PC-3 (cell line): ENCODE measurements around the gene CYP27A1. TPM values are rescaled to one million over a fixed set of nuclear protein-coding genes. Genes with fewer than 3 reads are reported as not detected.

Experiments
- ATAC-seq: fragments of 200-7000 bp; cut with Tn5 transposase; 2 replicates; pipeline ENCODE4 v1.9.1; 2020; ENCODE audit warnings: mild to moderate bottlenecking, moderate library complexity
- BruUV-seq: library from RNA; stranded (reverse); fragments of 400-500 nt; replicated peaks from 2 replicates; lab custom pipeline; 2021; lab: Mats Ljungman, UMichigan
- CTCF ChIA-PET: fragments of 300-600 bp; sonication (Branson Sonifier 250); formaldehyde crosslinking; loops from one replicate; lab custom pipeline; 2022; ENCODE audit warnings: antibody characterized with exemption; lab: Charles Lee
- POLR2A ChIA-PET: fragments of 300-600 bp; sonication (Branson Sonifier 250); formaldehyde crosslinking; loops from one replicate; lab custom pipeline; 2022; ENCODE audit warnings: antibody characterized with exemption; ENCODE audit not compliant: unreplicated experiment; lab: Charles Lee
- DNase-seq: peaks from one replicate; pipeline ENCODE4 v3.0.0-alpha.2; 2015
- H2AFZ ChIP-seq: fragments of 300-600 bp; sonication (generic); 2 replicates; pipeline ENCODE4 v1.6.0; 2016; ENCODE audit warnings: antibody characterized with exemption, low read length
- H3F3A ChIP-seq: fragments of 300-600 bp; sonication (generic); one replicate; pipeline ENCODE4 v1.6.0; 2017; ENCODE audit warnings: antibody characterized with exemption, low read length, control low read depth, mild to moderate bottlenecking; ENCODE audit not compliant: unreplicated experiment
- H3K27ac ChIP-seq: fragments of 300-600 bp; sonication (generic); 2 replicates; pipeline ENCODE4 v1.5.1; 2016; ENCODE audit warnings: mild to moderate bottlenecking, low read length
- H3K27me3 ChIP-seq: fragments of 300-600 bp; sonication (generic); 2 replicates; pipeline ENCODE4 v1.6.1; 2016; ENCODE audit warnings: low read length, mixed read lengths
- H3K36me3 ChIP-seq: fragments of 300-600 bp; sonication (generic); 2 replicates; pipeline ENCODE4 v1.6.1; 2016; ENCODE audit warnings: low read depth, mixed run types, low read length, mixed read lengths
- H3K4me1 ChIP-seq: fragments of 300-600 bp; sonication (generic); 2 replicates; pipeline ENCODE4 v1.5.1; 2016; ENCODE audit warnings: low read length; ENCODE audit not compliant: insufficient read depth
- H3K4me2 ChIP-seq: fragments of 300-600 bp; sonication (generic); 2 replicates; pipeline ENCODE4 v1.6.0; 2016; ENCODE audit warnings: low read length
- H3K4me3 ChIP-seq: fragments of 300-600 bp; sonication (generic); 2 replicates; pipeline ENCODE4 v1.5.1; 2016; ENCODE audit warnings: mild to moderate bottlenecking, low read length, mixed read lengths
- H3K79me2 ChIP-seq: fragments of 300-600 bp; sonication (generic); 2 replicates; pipeline ENCODE4 v1.6.1; 2017; ENCODE audit warnings: low read length, mixed read lengths
- H3K9ac ChIP-seq: fragments of 300-600 bp; sonication (generic); 2 replicates; pipeline ENCODE4 v1.6.0; 2016; ENCODE audit warnings: mild to moderate bottlenecking, low read length
- H3K9me2 ChIP-seq: fragments of 300-600 bp; sonication (generic); replicated peaks from 2 replicates; pipeline ENCODE4 v1.6.1; 2016; ENCODE audit warnings: mixed run types, low read length, mixed read lengths
- H3K9me3 ChIP-seq: fragments of 300-600 bp; sonication (generic); 2 replicates; pipeline ENCODE4 v1.6.1; 2016; ENCODE audit warnings: low read length, mixed read lengths
- H4K20me1 ChIP-seq: fragments of 300-600 bp; sonication (generic); 2 replicates; pipeline ENCODE4 v1.6.1; 2016; ENCODE audit warnings: low read length, mixed read lengths
- CTCF ChIP-seq: fragments of 300-600 bp; sonication (generic); conservative IDR thresholded peaks from 2 replicates; pipeline ENCODE4 v1.5.1; 2017; ENCODE audit warnings: antibody characterized with exemption, low read depth, mild to moderate bottlenecking, low read length
- EZH2 ChIP-seq: fragments of 300-600 bp; sonication (generic); IDR thresholded peaks from one replicate; pipeline ENCODE4 v1.6.1; 2017; ENCODE audit warnings: antibody characterized with exemption, mild to moderate bottlenecking, low read length; ENCODE audit not compliant: unreplicated experiment
- EZH2phosphoT487 ChIP-seq: fragments of 300-600 bp; sonication (generic); IDR thresholded peaks from 2 replicates; pipeline ENCODE4 v1.6.1; 2018; ENCODE audit warnings: mild to moderate bottlenecking, antibody characterized with exemption, low read length, borderline replicate concordance
- intact Hi-C: fragments of 100-400 bp; cut with micrococcal nuclease; formaldehyde crosslinking; loops from 2 replicates; pipeline ENCODE4 v1.9.0; 2023
- total RNA-seq: library from RNA; depleted of rRNA; stranded (reverse); fragments of >200 nt; gene quantifications from 2 replicates; pipeline ENCODE4 v1.2.3, GENCODE V29; 2014

Gene CYP27A1
- total RNA-seq, 1 experiment from 2014 or later = 6.0 TPM

DNA sequence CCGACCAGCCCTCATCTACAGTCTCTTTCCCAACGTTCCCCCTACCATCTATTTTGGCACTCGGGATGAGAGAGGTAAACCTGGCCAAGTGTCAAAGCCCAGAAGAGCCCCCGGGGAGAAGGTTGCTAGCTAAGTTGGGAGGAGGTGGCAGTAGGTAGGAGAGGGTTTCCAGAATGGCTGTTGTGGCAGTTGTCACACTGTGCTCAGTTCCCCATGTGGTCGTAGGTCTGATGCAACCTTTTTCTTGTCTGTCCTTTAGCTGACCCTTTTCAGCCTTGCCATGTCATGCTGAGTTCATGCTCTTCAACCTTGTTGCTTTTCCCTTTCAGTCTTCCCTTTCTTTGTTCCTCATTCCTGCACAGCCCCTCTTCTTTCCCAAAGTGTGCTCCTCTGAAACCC, 36.8 kb upstream of the CYP27A1 start:
- no peaks in the 10 kb centered on the region for H4K20me1 ChIP-seq
- BruUV-seq = no TSS peak
- H3K79me2 ChIP-seq = no peaks in the 10 kb centered on the region
- TF ChIP-seq EZH2phosphoT487 = no peak
- TF ChIP-seq CTCF = no peak
- TF ChIP-seq EZH2 = no peak
- H3K27ac ChIP-seq = 0 out of 2 replicates have a peak overlapping the region, but pooled peaks have one; percentile 8
- CTCF ChIA-PET = no interaction called here
- H3K4me2 ChIP-seq = no peak overlapping the region
- peaks cover 54% of the 10 kb centered on the region; the same call in 1 of the 2 replicates for H3K36me3 ChIP-seq
- H3K27me3 ChIP-seq = no peaks in the 10 kb centered on the region
- no peak overlapping the region for H3K9ac ChIP-seq
- no peak for ATAC-seq
- H3F3A ChIP-seq = no peaks in the 10 kb centered on the region
- H3K9me3 ChIP-seq = no peaks in the 10 kb centered on the region
- intact Hi-C loops = no loop called here
- POLR2A ChIA-PET = no interaction called here
- no peak for DNase-seq
- no peaks in the 10 kb centered on the region for H3K4me1 ChIP-seq
- no peak overlapping the region for H3K4me3 ChIP-seq
- no peaks in the 10 kb centered on the region for H3K9me2 ChIP-seq
- no peak overlapping the region for H2AFZ ChIP-seq

DNA sequence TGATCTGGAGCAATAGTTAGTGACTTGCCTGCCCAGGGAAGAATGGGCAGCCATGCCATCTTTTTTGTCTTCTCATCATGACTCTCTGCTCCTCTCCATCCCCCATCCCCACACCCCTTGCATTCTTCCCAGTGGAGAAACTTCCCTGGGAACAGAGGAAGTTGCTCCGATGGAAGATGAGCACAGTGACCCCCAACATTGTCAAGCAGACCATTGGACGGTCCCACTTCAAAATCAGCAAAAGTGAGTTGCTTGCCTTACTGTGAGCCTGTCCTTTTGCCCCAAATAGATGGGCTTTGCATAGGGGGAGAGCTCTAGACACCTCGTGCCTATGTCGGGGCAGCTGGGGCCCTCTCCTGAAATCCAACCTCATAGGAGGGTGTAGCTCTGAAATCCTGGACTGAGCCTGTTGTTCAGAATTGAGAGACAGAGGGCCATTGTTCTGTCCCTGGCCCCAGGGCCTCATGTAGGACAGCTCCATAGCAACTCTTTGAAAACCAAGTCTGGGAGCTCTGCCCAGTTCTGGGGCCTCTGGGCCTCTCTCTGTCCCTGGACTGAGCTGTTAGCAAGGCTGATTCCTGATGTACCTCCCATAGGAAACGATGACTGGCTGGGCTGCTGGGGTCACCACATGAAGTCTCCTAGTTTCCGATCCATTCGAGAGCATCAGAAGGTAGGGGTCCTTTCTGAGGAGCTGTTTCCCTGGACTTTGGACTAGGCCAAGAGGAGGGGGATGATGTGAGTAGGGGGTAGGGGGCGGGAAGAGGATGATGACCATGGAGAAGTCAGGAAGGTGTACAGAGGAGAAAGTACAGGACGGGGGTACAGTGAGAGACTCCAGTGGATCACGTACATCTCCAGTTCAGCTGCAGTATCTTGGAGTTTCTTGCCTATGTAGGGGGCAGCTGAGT, 36.1 kb upstream of the CYP27A1 start:
- Histone ChIP-seq H3K36me3 (peaks cover 58% of the 10 kb centered on the region; the same call in 1 of the 2 replicates), H3K4me2 (no peak overlapping the region), H4K20me1 (no peaks in the 10 kb centered on the region), H3K4me1 (no peaks in the 10 kb centered on the region), H2AFZ (no peak overlapping the region), H3K9me3 (no peaks in the 10 kb centered on the region), H3F3A (no peaks in the 10 kb centered on the region), H3K27ac (0 out of 2 replicates have a peak overlapping the region, but pooled peaks have one; percentile 8), H3K79me2 (no peaks in the 10 kb centered on the region), H3K9me2 (no peaks in the 10 kb centered on the region), H3K9ac (no peak overlapping the region), H3K4me3 (no peak overlapping the region), H3K27me3 (no peaks in the 10 kb centered on the region)
- BruUV-seq = no TSS peak
- ATAC-seq = peak; percentile 82
- intact Hi-C loops = no loop called here
- ChIA-PET CTCF (no interaction called here), POLR2A (no interaction called here)
- no peak for TF ChIP-seq EZH2
- TF ChIP-seq EZH2phosphoT487 = no peak
- TF ChIP-seq CTCF = no peak
- peak; percentile 22 for DNase-seq

DNA sequence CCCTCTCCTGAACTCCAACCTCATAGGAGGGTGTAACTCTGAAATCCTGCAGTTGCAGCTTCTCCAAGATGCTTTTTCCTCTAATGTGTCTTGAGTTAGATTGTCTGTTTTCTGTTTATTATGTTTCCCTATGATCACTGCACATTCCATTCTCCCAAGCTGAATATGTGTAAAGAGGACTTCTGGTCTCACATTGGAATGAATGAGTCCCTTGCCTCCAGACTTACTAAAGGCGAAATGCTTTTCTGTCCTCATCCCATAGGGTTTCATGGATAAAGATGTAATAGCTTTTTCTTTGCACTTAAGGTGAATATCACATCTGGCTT, 35.5 kb upstream of the CYP27A1 start:
- CTCF ChIA-PET = no interaction called here
- Histone ChIP-seq H3K4me3 (no peak overlapping the region), H3K9ac (no peak overlapping the region), H3K4me2 (no peak overlapping the region), H3K79me2 (no peaks in the 10 kb centered on the region), H3K27me3 (no peaks in the 10 kb centered on the region), H2AFZ (no peak overlapping the region), H3K4me1 (no peaks in the 10 kb centered on the region), H3F3A (no peaks in the 10 kb centered on the region), H4K20me1 (no peaks in the 10 kb centered on the region), H3K9me3 (no peaks in the 10 kb centered on the region), H3K27ac (no peak overlapping the region), H3K9me2 (no peaks in the 10 kb centered on the region), H3K36me3 (peaks cover 61% of the 10 kb centered on the region; the same call in 1 of the 2 replicates)
- DNase-seq (no peak), ATAC-seq (no peak)
- no TSS peak for BruUV-seq
- POLR2A ChIA-PET = no interaction called here
- TF ChIP-seq EZH2 (no peak), CTCF (no peak), EZH2phosphoT487 (no peak)
- intact Hi-C loops = no loop called here
